Measurements from ENCODE around the gene CCDC71. TPM values are rescaled to one million over a fixed set of nuclear protein-coding genes. Genes with fewer than 3 reads are reported as not detected.

The CCDC71 gene
- total and polyA plus RNA-seq, 9 of the 15 experiments (the other 6 are each of a cell fraction or from before 2014, with no cell fraction given) = 0.13 to 19.3 (median 14.3) TPM

DNA sequence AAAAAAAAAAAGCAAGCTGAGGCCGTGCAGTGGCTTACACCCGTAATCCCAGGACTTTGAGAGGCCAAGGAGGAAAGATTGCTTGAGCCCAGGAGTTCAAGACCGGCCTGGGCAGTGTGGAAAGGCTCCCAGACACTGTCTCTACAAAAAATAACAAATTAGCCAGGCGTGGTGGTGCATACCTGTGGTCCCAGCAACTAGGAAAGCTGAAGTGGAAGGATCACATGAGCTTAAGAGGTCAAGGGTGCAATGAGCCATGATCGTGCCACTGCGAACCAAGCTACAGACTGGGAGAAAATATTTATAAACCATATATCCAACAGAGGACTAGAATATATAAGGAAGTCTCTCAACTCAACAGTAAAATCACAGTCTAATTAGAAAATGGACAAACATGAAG lies 15.2 kb upstream of the CCDC71 start:
- Histone ChIP-seq H3K9me3 (replicated peaks; ENCODE audit: control insufficient read depth, insufficient read depth, low read depth, low read length) (no peaks in the 10 kb centered on the region), H3K9me1 (ENCODE audit: control insufficient read depth, insufficient read depth, low read length) (no peaks in the 10 kb centered on the region), H3K4me1 (replicated peaks in 1 of 2; ENCODE audit: control insufficient read depth in 2 of 2, insufficient read depth in 2 of 2, low read length in 2 of 2) (peaks cover 0 to 5% of the 10 kb centered on the region in 2 experiments; a peak in 1 of 5 replicates), H3K36me3 (ENCODE audit: control insufficient read depth, insufficient read depth, low read length) (no peaks in the 10 kb centered on the region; the same call in 2 of the 3 replicates), H3K4me2 (ENCODE audit: insufficient read depth, low read length) (no peak overlapping the region), H3K9ac (ENCODE audit: insufficient read depth in 1 of 2, low read depth in 2 of 2, low read length in 2 of 2) (no peak overlapping the region), H2AFZ (ENCODE audit: low read depth, low read length) (no peak overlapping the region), H3K27ac (ENCODE audit: extremely low read depth, low read depth, low read length) (no peak overlapping the region), H4K20me1 (replicated peaks; ENCODE audit: control insufficient read depth, insufficient read depth, low read length) (no peaks in the 10 kb centered on the region), H3K79me2 (ENCODE audit: control insufficient read depth, insufficient read depth, low read length) (no peaks in the 10 kb centered on the region), H3K27me3 (ENCODE audit: control insufficient read depth in 2 of 2, insufficient read depth in 2 of 2, low read length in 2 of 2) (no peaks in the 10 kb centered on the region), H3K4me3 (no peak overlapping the region)
- DNase-seq (ENCODE audit: extremely low read depth in 1 of 4, low spot score in 3 of 4) (no peak), ATAC-seq (no peak), FAIRE-seq (no peak)
- intact Hi-C loops (cut with micrococcal nuclease) (no loop called here), in situ Hi-C loops (cut with MboI) (no loop called here)
- WGBS (ENCODE audit: insufficient coverage, low coverage, missing lambda C conversion rate) = 75% methylated on average over 3 of the region's 6 CpGs
- POLR2A ChIA-PET = interaction anchor here (0.6 kb wide), 1 partner anchor 10 kb away, joined by 3 read pairs; the partner anchor contains the start of gene KLHDC8B
- TF ChIP-seq ZNF589 (CRISPR knock-in tag; IDR thresholded peaks at IDR 0.05; ENCODE audit: low read depth) = no peak
- TF ChIP-seq SRSF7 (optimal IDR thresholded peaks at IDR 0.05; ENCODE audit: low read depth, low read length) = no peak
- no peak for TF ChIP-seq ZNF175 (CRISPR knock-in tag; IDR thresholded peaks at IDR 0.05; ENCODE audit: low read depth)
- no peak for TF ChIP-seq ZBTB1 (CRISPR knock-in tag; IDR thresholded peaks at IDR 0.05; ENCODE audit: borderline replicate concordance, low read depth)
- no peak for TF ChIP-seq KAT2B (IDR thresholded peaks at IDR 0.05; ENCODE audit: low read depth, low read length)
- no peak for TF ChIP-seq TEAD2 (tag; IDR thresholded peaks at IDR 0.05)
- TF ChIP-seq PHTF2 (CRISPR knock-in tag; IDR thresholded peaks at IDR 0.05) = no peak
- no peak for TF ChIP-seq NCOR1 (IDR thresholded peaks at IDR 0.05)
- no TSS peak for BruUV-seq (replicated peaks)
- CTCF ChIA-PET (ENCODE audit: low intra/inter-chr PET ratio) = no interaction called here
